GM18909 (cell line): ENCODE results near the gene ADARB1.

ENCODE experiments used
- ATAC-seq: cut with Tn5 transposase; IDR thresholded peaks from one replicate; pipeline ENCODE4 v1.9.1; 2021; ENCODE audit warnings: mild to moderate bottlenecking; ENCODE audit not compliant: unreplicated experiment, poor library complexity

Gene ADARB1

GRCh38 chr21:45110873-45111624 lies 36.7 kb downstream of the ADARB1 start:
- no peak for ATAC-seq

GRCh38 chr21:45111703-45112102 lies 37.3 kb downstream of the ADARB1 start:
- no peak for ATAC-seq

- no peak for ATAC-seq
Observed at GRCh38 chr21:45112371-45112770, 38.0 kb downstream of the ADARB1 start.

GRCh38 chr21:45113543-45113942 lies 39.2 kb downstream of the ADARB1 start:
- ATAC-seq: no peak

- ATAC-seq: no peak
Observed at GRCh38 chr21:45114072-45114471, 39.7 kb downstream of the ADARB1 start.

- no peak for ATAC-seq
Observed at GRCh38 chr21:45114475-45114874, 40.1 kb downstream of the ADARB1 start.

- no peak for ATAC-seq
Observed at GRCh38 chr21:45115141-45115540, 40.8 kb downstream of the ADARB1 start.

GRCh38 chr21:45116066-45116465 lies 41.7 kb downstream of the ADARB1 start:
- no peak for ATAC-seq

- no peak for ATAC-seq
Observed at GRCh38 chr21:45117314-45117713, 42.9 kb downstream of the ADARB1 start.

GRCh38 chr21:45118099-45118498 lies 43.7 kb downstream of the ADARB1 start:
- ATAC-seq: no peak

GRCh38 chr21:45119812-45120211 lies 45.4 kb downstream of the ADARB1 start:
- ATAC-seq: no peak

GRCh38 chr21:45120975-45121374 lies 46.6 kb downstream of the ADARB1 start:
- no peak for ATAC-seq

- ATAC-seq: no peak
Observed at GRCh38 chr21:45122030-45122429, 47.6 kb downstream of the ADARB1 start.

GRCh38 chr21:45122432-45123132 lies 48.2 kb downstream of the ADARB1 start:
- ATAC-seq: no peak

- ATAC-seq: no peak
Observed at GRCh38 chr21:45123440-45123839, 49.1 kb downstream of the ADARB1 start.

- no peak for ATAC-seq
Observed at GRCh38 chr21:45124596-45124995, 50.2 kb downstream of the ADARB1 start.

- no peak for ATAC-seq
Observed at GRCh38 chr21:45125357-45125756, 51.0 kb downstream of the ADARB1 start.

GRCh38 chr21:45126204-45126626 lies 51.8 kb downstream of the ADARB1 start:
- ATAC-seq: no peak

- ATAC-seq: no peak
Observed at GRCh38 chr21:45126983-45127382, 52.6 kb downstream of the ADARB1 start.

- ATAC-seq: no peak
Observed at GRCh38 chr21:45127937-45128336, 53.6 kb downstream of the ADARB1 start.

GRCh38 chr21:45128613-45129188 lies 54.3 kb downstream of the ADARB1 start:
- no peak for ATAC-seq
